ENCODE results near the gene MRPS6.

DNA sequence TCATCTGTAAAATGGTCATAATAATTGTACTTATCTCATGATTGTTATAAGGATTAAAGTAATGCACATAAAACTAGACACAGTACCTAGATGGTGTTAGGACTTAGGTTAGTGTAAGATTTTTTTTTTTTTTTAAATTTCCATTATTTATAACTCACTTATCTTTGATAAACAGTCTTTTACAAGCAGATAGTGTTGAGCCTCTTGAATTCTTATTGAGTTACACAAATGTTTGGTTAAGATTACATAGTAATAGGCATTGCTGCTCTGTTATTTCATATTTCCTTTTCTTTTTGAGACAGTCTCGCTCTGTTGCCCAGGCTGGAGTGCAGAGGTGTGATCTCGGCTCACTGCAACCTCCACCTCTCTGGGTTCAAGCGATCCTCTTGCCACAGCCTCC, 15.4 kb downstream of the MRPS6 start:
- TF ChIP-seq, protein P1, sequence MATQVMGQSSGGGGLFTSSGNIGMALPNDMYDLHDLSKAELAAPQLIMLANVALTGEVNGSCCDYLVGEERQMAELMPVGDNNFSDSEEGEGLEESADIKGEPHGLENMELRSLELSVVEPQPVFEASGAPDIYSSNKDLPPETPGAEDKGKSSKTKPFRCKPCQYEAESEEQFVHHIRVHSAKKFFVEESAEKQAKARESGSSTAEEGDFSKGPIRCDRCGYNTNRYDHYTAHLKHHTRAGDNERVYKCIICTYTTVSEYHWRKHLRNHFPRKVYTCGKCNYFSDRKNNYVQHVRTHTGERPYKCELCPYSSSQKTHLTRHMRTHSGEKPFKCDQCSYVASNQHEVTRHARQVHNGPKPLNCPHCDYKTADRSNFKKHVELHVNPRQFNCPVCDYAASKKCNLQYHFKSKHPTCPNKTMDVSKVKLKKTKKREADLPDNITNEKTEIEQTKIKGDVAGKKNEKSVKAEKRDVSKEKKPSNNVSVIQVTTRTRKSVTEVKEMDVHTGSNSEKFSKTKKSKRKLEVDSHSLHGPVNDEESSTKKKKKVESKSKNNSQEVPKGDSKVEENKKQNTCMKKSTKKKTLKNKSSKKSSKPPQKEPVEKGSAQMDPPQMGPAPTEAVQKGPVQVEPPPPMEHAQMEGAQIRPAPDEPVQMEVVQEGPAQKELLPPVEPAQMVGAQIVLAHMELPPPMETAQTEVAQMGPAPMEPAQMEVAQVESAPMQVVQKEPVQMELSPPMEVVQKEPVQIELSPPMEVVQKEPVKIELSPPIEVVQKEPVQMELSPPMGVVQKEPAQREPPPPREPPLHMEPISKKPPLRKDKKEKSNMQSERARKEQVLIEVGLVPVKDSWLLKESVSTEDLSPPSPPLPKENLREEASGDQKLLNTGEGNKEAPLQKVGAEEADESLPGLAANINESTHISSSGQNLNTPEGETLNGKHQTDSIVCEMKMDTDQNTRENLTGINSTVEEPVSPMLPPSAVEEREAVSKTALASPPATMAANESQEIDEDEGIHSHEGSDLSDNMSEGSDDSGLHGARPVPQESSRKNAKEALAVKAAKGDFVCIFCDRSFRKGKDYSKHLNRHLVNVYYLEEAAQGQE (IDR thresholded peaks at IDR 0.05; ENCODE audit: insufficient read depth in 1 of 2, low read depth in 2 of 2, low read length in 2 of 2) = no peak
- TF ChIP-seq POLR2AphosphoS5 (IDR thresholded peaks at IDR 0.05; ENCODE audit: low read depth, low read length) (no peak), TAF1 (IDR thresholded peaks at IDR 0.05; ENCODE audit: borderline replicate concordance, insufficient read depth, low read length) (no peak)

Data from PFSK-1 (cell line).